Measurements from ENCODE around the gene ADH4. TPM values are rescaled to one million over a fixed set of nuclear protein-coding genes. Genes with fewer than 3 reads are reported as not detected.
A peak's percentile ranks its signal among the peaks of the same experiment; 100 is the strongest.
"Not testable (repeated sequence)": the region's sequence is repeated elsewhere in the genome, so short reads cannot be mapped to it uniquely, and the experiment has no call there.

The ADH4 gene
- total RNA-seq = 0.27 TPM
- long read RNA-seq, partial matches to known transcripts = 0 of 1 reads
- long read RNA-seq, other reads (novel, unspliced or antisense) = 1 of 1 reads

- intact Hi-C loops (cut with DNase I) = no loop called here
- no peaks in the 10 kb centered on the region for H3K9me3 ChIP-seq
- H3K27me3 ChIP-seq (ENCODE audit: low read depth) = no peaks in the 10 kb centered on the region
- no peak for TF ChIP-seq CTCF (IDR thresholded peaks at IDR 0.05)
- no peak for DNase-seq
- H3K36me3 ChIP-seq = no peaks in the 10 kb centered on the region
- H3K4me3 ChIP-seq = no peak within 1 kb of the TSS
- H3K4me1 ChIP-seq = peaks cover 3% of the 10 kb centered on the region
- ATAC-seq = no peak
- H3K27ac ChIP-seq = peak within 1 kb of the TSS; percentile 15
Observed at GRCh38 chr4:99144070-99144469, at the start of gene ADH4. ADH4 (minus strand) TSS chr4:99144297; CDS start chr4:99144222, 75 bp downstream.

- H3K9me3 ChIP-seq = no peaks in the 10 kb centered on the region
- H3K27me3 ChIP-seq (ENCODE audit: low read depth) = no peaks in the 10 kb centered on the region
- H3K27ac ChIP-seq = no peak overlapping the region
- no peak overlapping the region for H3K4me3 ChIP-seq
- ATAC-seq = peak in 1 of 2 donors; percentile 41
- H3K36me3 ChIP-seq = no peaks in the 10 kb centered on the region
- intact Hi-C loops (cut with DNase I) = no loop called here
- no peak for TF ChIP-seq CTCF (IDR thresholded peaks at IDR 0.05)
- peaks cover 5% of the 10 kb centered on the region for H3K4me1 ChIP-seq
- no peak for DNase-seq
Observed at GRCh38 chr4:99190336-99190735, 46.2 kb upstream of the ADH4 start.

- H3K4me1 ChIP-seq; ATAC-seq; H3K4me3 ChIP-seq; intact Hi-C loops (cut with DNase I); H3K36me3 ChIP-seq; DNase-seq; H3K27ac ChIP-seq; H3K27me3 ChIP-seq (ENCODE audit: low read depth); H3K9me3 ChIP-seq: not testable (repeated sequence)
Observed at GRCh38 chr4:99189900-99190299, 45.8 kb upstream of the ADH4 start.

- no peaks in the 10 kb centered on the region for H3K36me3 ChIP-seq
- DNase-seq = no peak
- no peaks in the 10 kb centered on the region for H3K27me3 ChIP-seq (ENCODE audit: low read depth)
- H3K4me1 ChIP-seq = peaks cover 5% of the 10 kb centered on the region
- no peak overlapping the region for H3K4me3 ChIP-seq
- H3K9me3 ChIP-seq = no peaks in the 10 kb centered on the region
- no peak for ATAC-seq
- intact Hi-C loops (cut with DNase I) = no loop called here
- TF ChIP-seq CTCF (IDR thresholded peaks at IDR 0.05) = no peak
- H3K27ac ChIP-seq = no peak overlapping the region
Observed at GRCh38 chr4:99186029-99186428, 41.9 kb upstream of the ADH4 start.

- no peak for ATAC-seq
- no peaks in the 10 kb centered on the region for H3K27me3 ChIP-seq (ENCODE audit: low read depth)
- DNase-seq = no peak
- no peak for TF ChIP-seq CTCF (IDR thresholded peaks at IDR 0.05)
- H3K9me3 ChIP-seq = no peaks in the 10 kb centered on the region
- no peak overlapping the region for H3K4me3 ChIP-seq
- intact Hi-C loops (cut with DNase I) = no loop called here
- H3K36me3 ChIP-seq = no peaks in the 10 kb centered on the region
- no peak overlapping the region for H3K27ac ChIP-seq
- peaks cover 5% of the 10 kb centered on the region for H3K4me1 ChIP-seq
Observed at GRCh38 chr4:99185581-99185980, 41.5 kb upstream of the ADH4 start.

- Histone ChIP-seq H3K27ac (no peak overlapping the region), H3K9me3 (no peaks in the 10 kb centered on the region), H3K4me1 (no peaks in the 10 kb centered on the region), H3K27me3 (ENCODE audit: low read depth) (no peaks in the 10 kb centered on the region), H3K4me3 (no peak overlapping the region), H3K36me3 (no peaks in the 10 kb centered on the region)
- intact Hi-C loops (cut with DNase I) = no loop called here
- no peak for ATAC-seq
- DNase-seq = no peak
- TF ChIP-seq CTCF (IDR thresholded peaks at IDR 0.05) = no peak
Observed at GRCh38 chr4:99180382-99181070, 36.4 kb upstream of the ADH4 start.

Data from lower lobe of right lung (tissue), 2 donors.